ENCODE results near the gene PRSS23. TPM values are rescaled to one million over a fixed set of nuclear protein-coding genes. Genes with fewer than 3 reads are reported as not detected.

PRSS23 gene
- total RNA-seq, 4 donors from 2014 or later: 33.4 to 68.8 (median 46.4) TPM

DNA sequence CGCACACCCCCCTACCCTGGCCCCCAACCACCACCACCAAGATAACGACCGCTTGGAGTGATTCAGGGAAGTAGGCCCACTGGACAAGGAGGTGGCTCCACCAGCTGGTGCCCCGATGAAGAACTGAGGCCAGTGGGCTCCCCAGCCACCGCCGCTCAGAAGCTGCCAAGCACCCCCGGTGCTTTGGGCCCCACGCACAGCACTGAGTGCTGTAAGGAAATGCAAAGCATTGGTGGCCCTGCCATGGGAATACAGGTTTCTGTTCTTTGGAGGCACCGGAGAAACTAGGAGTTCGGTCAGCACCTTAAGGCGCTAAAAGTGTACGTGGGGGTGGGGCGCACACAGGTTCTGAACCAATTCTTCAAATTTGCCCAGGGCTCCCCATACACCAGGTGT, 664 bp upstream of the PRSS23 start:
- no peaks in the 10 kb centered on the region for H3K9me3 ChIP-seq
- peak overlapping the region; percentile 78 to 88 (median 86) for H3K27ac ChIP-seq (replicated peaks in 1 of 4)
- H3K4me1 ChIP-seq: peaks cover 10 to 46% (median 42%) of the 10 kb centered on the region in 4 donors
- DNase-seq (ENCODE audit: extremely low spot score): no peak
- no peak for TF ChIP-seq POLR2AphosphoS5 (IDR thresholded peaks at IDR 0.05)
- TF ChIP-seq, protein P1, sequence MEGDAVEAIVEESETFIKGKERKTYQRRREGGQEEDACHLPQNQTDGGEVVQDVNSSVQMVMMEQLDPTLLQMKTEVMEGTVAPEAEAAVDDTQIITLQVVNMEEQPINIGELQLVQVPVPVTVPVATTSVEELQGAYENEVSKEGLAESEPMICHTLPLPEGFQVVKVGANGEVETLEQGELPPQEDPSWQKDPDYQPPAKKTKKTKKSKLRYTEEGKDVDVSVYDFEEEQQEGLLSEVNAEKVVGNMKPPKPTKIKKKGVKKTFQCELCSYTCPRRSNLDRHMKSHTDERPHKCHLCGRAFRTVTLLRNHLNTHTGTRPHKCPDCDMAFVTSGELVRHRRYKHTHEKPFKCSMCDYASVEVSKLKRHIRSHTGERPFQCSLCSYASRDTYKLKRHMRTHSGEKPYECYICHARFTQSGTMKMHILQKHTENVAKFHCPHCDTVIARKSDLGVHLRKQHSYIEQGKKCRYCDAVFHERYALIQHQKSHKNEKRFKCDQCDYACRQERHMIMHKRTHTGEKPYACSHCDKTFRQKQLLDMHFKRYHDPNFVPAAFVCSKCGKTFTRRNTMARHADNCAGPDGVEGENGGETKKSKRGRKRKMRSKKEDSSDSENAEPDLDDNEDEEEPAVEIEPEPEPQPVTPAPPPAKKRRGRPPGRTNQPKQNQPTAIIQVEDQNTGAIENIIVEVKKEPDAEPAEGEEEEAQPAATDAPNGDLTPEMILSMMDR (IDR thresholded peaks at IDR 0.05): peak in 1 of 3 experiments; percentile 10
- no peaks in the 10 kb centered on the region for H3K27me3 ChIP-seq
- intact Hi-C loops (cut with DNase I): loop anchor here (5.0 kb wide), 5 partner anchors 57 to 342 kb away; partner anchors contain the start of gene ME3
- 67% methylated on average over 10 of the region's 13 CpGs for WGBS
- peak overlapping the region; percentile 77 to 85 (median 81) for H3K4me3 ChIP-seq
- no peaks in the 10 kb centered on the region for H3K36me3 ChIP-seq

- Histone ChIP-seq H3K4me3 (peak overlapping the region; percentile 77 to 85 (median 81)), H3K4me1 (peaks cover 20 to 57% (median 53%) of the 10 kb centered on the region in 4 donors), H3K27me3 (no peaks in the 10 kb centered on the region), H3K36me3 (no peaks in the 10 kb centered on the region), H3K27ac (replicated peaks in 1 of 4) (peak overlapping the region; percentile 78 to 88 (median 86)), H3K9me3 (no peaks in the 10 kb centered on the region)
- 4% methylated on average over 9 of the region's 9 CpGs for WGBS
- no peak for DNase-seq (ENCODE audit: extremely low spot score)
- intact Hi-C loops (cut with DNase I): loop anchor here (5.0 kb wide), 5 partner anchors 59 to 344 kb away; partner anchors contain the start of gene ME3
- TF ChIP-seq POLR2AphosphoS5 (IDR thresholded peaks at IDR 0.05): no peak
- TF ChIP-seq EP300 (IDR thresholded peaks at IDR 0.05): no peak
- TF ChIP-seq, protein P1 (IDR thresholded peaks at IDR 0.05): no peak
- TF ChIP-seq POLR2A (IDR thresholded peaks at IDR 0.05; ENCODE audit: low read depth): no peak
Observed at GRCh38 chr11:86800960-86801272, 574 bp downstream of the PRSS23 start.

- H3K4me1 ChIP-seq: peaks cover 20 to 61% (median 54%) of the 10 kb centered on the region in 4 donors
- intact Hi-C loops (cut with DNase I): loop anchor here (5.0 kb wide), 5 partner anchors 59 to 344 kb away; partner anchors contain the start of gene ME3
- DNase-seq (ENCODE audit: extremely low spot score): no peak
- no peaks in the 10 kb centered on the region for H3K9me3 ChIP-seq
- H3K27me3 ChIP-seq: no peaks in the 10 kb centered on the region
- WGBS: 41% methylated on average over 2 of the region's 2 CpGs
- H3K36me3 ChIP-seq: no peaks in the 10 kb centered on the region
- peak overlapping the region; percentile 77 to 85 (median 81) for H3K4me3 ChIP-seq
- H3K27ac ChIP-seq (replicated peaks in 1 of 4): peak overlapping the region; percentile 10 to 88 (median 82)
- TF ChIP-seq POLR2A (IDR thresholded peaks at IDR 0.05; ENCODE audit: low read depth) (no peak), POLR2AphosphoS5 (IDR thresholded peaks at IDR 0.05) (no peak), EP300 (IDR thresholded peaks at IDR 0.05) (no peak)
- TF ChIP-seq, protein P1 (IDR thresholded peaks at IDR 0.05): no peak
Observed at GRCh38 chr11:86801364-86801763, 1.0 kb downstream of the PRSS23 start.

GRCh38 chr11:86802146-86802545, 1.8 kb downstream of the PRSS23 start:
- H3K27me3 ChIP-seq: no peaks in the 10 kb centered on the region
- WGBS: 44% methylated on average over 5 of the region's 5 CpGs
- TF ChIP-seq POLR2A (IDR thresholded peaks at IDR 0.05; ENCODE audit: low read depth) (no peak), EP300 (IDR thresholded peaks at IDR 0.05) (no peak), POLR2AphosphoS5 (IDR thresholded peaks at IDR 0.05) (no peak)
- TF ChIP-seq, protein P1 (IDR thresholded peaks at IDR 0.05): no peak
- no peak for DNase-seq (ENCODE audit: extremely low spot score)
- H3K4me3 ChIP-seq: peak overlapping the region; percentile 77 to 85 (median 81)
- no peaks in the 10 kb centered on the region for H3K9me3 ChIP-seq
- intact Hi-C loops (cut with DNase I): loop anchor here (5.0 kb wide), 5 partner anchors 60 to 345 kb away; partner anchors contain the start of gene ME3
- H3K27ac ChIP-seq (replicated peaks in 1 of 4): peak overlapping the region; percentile 8 to 88 (median 82)
- H3K36me3 ChIP-seq: no peaks in the 10 kb centered on the region
- H3K4me1 ChIP-seq: peaks cover 20 to 64% (median 54%) of the 10 kb centered on the region in 4 donors

All from esophagus muscularis mucosa (tissue), 4 donors.